ENCODE results near the gene PPP2R5B.

The PPP2R5B gene

DNA sequence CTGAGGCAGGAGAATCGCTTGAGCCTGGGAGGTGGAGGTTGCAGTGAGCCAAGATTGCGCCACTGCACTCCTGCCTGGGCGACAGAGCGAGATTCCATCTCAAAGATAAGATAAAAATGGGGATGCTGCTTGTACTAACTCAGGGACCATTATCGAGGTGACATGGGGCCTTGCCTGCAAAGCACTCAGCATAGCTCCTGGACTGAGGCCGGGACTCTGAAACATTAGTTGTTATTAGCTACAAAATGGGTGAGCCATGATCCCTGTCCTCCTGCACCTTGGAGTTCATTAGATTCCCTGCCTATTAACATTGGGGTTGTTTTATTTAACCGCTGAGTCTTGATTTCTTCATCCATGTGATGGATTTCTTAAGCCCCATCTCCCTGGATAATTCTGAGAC, 5.1 kb downstream of the PPP2R5B start:
- DNase-seq (ENCODE audit: low read depth): no peak

- DNase-seq (ENCODE audit: low read depth): no peak
These were observed 5.9 kb downstream of the PPP2R5B start for GRCh38 chr11:64930340-64930739.

DNA sequence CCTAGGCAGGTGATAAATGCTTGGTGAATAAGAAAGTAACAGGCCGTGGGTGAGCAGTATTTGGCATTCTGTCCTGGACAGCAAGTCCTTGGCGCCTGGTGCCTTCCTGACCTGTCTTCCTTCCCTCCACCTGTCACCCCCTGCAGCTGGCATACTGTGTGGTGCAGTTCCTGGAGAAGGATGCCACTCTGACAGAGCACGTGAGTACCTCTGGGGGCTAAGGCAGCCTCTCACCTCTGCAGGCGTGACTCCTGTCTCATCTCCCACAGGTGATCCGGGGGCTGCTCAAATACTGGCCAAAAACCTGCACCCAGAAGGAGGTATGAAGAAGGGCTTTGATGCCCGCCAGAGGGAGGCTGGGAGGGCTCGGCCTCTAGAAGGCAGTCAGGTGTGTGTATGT, 6.8 kb downstream of the PPP2R5B start:
- DNase-seq (ENCODE audit: low read depth): no peak

- no peak for DNase-seq (ENCODE audit: low read depth)
These were observed 7.8 kb downstream of the PPP2R5B start for GRCh38 chr11:64932324-64932723.

DNA sequence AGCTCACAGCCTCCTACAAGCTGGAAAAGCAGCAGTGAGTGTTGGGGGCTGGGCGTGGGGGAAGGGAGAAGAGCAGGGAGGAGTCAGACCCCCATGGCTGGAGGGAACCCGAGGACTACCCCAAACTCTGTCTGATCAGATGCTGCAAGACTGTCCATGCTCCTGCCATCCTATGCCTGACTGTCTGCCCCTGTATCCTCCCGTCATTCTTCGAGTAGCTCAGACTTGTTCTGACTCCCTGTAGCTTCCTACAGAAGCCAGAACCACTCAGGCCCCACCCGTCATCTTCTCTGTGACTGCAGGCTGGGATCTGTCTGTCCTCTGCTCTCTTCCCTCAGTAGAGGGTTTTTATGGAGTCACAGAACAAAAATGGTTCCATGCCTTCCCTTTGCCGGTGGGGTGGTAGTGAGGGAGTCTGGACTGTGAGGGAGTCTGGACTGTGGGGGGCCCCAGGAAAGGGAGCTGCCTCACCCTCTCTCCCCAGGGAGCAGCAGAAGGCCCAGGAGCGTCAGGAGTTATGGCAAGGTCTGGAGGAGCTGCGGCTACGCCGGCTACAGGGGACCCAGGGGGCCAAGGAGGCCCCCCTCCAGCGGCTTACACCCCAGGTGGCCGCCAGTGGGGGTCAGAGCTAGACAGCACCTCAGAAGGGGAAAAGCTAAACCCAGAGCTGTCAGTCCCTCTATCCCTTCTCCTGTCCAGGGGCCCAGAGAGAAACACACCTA, 8.9 kb downstream of the PPP2R5B start:
- no peak for DNase-seq (ENCODE audit: low read depth)

- DNase-seq (ENCODE audit: low read depth): no peak
These were observed 9.6 kb downstream of the PPP2R5B start for GRCh38 chr11:64933935-64934681.

DNA sequence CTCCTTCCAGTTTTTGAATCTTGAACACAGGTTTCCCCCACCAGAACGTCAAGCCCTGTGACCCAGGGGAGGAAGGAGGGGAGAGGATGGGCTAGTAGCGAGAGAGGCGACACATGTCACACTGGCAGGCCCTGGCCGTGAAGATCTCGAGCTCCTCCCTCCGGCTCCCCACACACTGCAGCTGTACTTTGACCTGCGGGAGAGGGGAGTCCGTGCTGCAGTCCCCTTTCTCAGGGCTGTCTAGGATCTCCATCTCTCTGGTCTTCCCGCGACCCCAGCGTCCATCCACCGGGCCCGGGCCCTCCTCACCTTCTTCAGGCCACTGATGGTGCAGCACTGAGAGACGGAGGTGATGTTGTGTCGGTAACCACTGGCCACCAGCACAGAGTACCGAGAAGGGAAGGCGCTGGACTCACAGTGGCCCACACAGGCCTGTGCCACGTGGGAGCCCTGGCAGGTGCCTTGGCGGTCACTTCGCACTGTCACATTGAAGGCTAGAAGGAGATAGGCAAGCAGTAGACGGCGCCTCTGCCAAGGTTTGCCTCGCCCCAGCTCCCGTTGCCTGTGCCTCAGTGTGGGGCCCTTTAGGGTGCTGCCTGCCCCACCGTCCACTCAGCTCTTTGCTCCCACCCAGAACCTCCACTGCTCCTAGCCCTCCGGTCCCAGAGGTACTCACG, 10.3 kb downstream of the PPP2R5B start:
- no peak for DNase-seq (ENCODE audit: low read depth)

- peak; percentile 13 for DNase-seq (ENCODE audit: low read depth)
These were observed 11.0 kb downstream of the PPP2R5B start, which contains the start of gene GPHA2 for GRCh38 chr11:64935359-64936081. Gene GPHA2 (minus strand): TSS chr11:64935893. CDS start chr11:64935460, 433 bp downstream.

DNA sequence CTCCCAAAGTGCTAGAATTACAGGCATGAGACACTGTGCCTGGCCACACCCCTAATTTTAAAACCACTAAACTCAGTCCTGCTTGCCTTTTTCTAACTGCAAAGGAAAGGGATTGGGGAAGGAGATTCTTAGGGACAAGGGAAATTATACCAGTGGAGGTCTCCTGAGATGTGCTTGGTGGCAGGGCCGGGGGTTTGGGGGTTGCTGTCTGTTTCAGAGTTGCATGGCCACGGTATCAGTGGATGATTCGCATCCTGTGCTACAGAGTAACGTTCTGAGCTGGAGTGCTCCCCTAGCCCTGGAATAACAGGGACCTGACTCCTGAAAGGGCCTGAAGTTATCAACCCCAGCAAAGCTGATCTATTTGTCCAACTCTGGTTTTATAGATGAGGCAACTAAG, 12.1 kb downstream of the PPP2R5B start:
- DNase-seq (ENCODE audit: low read depth): no peak

GRCh38 chr11:64947208-64947814, 22.8 kb downstream of the PPP2R5B start:
- DNase-seq (ENCODE audit: low read depth): no peak

- DNase-seq (ENCODE audit: low read depth): no peak
These were observed 27.0 kb downstream of the PPP2R5B start for GRCh38 chr11:64951529-64951928.

GRCh38 chr11:64954201-64954600, 29.7 kb downstream of the PPP2R5B start:
- no peak for DNase-seq (ENCODE audit: low read depth)

GRCh38 chr11:64959498-64959897, 35.0 kb downstream of the PPP2R5B start:
- DNase-seq (ENCODE audit: low read depth): no peak

DNA sequence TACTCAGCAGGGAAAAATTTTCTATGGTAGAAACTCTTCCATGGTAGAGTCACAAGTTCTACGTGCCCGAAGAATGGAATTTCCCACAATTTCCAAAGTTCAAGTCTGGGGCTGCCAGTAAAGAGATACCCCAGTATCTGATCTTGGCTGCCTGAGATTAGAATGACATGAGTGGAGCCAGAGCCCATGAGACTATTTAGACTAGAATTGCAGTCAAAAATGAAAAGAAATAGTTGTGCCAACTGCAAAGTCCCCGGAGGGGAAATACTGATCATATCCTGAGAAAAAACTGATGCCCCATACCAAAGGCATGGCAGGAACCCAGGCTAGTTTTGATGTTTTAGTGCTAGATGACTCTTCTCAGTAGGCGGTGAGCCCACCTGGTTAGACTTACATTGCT, 36.2 kb downstream of the PPP2R5B start:
- DNase-seq (ENCODE audit: low read depth): no peak

GRCh38 chr11:64963072-64963631, 38.7 kb downstream of the PPP2R5B start:
- no peak for DNase-seq (ENCODE audit: low read depth)

DNA sequence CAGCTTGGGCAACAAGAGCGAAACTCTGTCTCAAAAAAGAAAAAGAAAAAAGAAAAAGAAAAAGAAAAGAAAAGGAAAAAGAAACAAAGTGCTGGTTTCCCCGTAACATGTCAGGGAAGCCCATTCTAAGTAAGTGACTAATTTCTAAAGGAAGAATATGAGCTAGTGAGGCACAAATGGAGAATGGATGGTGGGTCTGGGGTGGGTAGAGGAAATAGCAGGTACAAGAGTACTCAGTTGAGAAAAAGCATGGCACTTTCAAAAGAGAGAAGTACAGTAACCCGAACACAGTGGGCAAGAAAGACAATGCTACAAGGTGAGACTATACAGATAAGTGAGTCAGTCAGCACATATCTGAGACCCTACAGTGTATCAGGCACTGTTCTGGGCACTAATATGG, 42.9 kb downstream of the PPP2R5B start:
- DNase-seq (ENCODE audit: low read depth): no peak

DNA sequence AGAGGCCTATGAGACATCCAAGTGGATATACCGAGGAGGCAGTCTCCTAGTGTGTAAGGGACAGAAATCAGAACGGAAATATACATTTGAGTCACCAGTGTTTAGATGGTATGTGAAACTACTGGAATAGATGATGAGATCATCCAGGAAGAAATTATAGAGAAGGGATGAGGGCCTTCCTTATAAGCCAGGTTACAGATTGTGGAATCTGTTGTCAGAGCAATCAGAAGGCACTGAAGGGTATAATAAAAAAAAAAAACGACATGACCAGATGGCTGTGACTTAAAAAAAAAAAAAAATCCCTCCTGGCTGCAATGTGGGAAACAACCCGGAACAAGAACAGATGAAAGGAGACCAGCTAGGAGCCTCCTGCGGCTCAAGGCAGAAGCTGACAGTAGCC, 44.7 kb downstream of the PPP2R5B start:
- DNase-seq (ENCODE audit: low read depth): no peak

DNA sequence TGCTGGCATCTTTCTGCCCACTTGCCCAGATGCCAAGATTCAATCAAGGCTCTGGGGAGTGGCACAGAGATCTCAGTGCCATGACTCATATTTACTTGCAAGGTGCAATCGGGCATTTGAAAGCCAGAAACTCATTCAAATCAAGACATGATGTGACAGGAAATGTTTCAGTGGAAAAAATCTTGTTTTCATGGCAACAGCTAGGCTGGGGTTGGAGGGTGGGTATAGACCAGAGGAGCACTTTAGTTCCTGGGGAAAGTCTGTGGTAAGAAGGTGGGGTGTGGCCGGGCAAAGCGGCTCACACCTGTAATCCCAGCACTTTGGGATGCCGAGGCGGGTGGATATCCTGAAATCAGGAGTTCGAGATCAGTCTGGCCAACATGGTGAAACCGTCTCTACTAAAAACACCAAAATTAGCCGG, 46.3 kb downstream of the PPP2R5B start:
- no peak for DNase-seq (ENCODE audit: low read depth)

GRCh38 chr11:64971421-64972233, 47.1 kb downstream of the PPP2R5B start, which contains the start of gene MAJIN:
Gene MAJIN (minus strand): TSS chr11:64972108. CDS start chr11:64959405, 12,703 bp downstream.
- DNase-seq (ENCODE audit: low read depth): peak; percentile 53

- no peak for DNase-seq (ENCODE audit: low read depth)
These were observed 49.6 kb downstream of the PPP2R5B start for GRCh38 chr11:64974124-64974523.

All from amniotic epithelial cell (primary cell).